ENCODE results near the gene ANKRD44.

Gene ANKRD44

GRCh38 chr2:197197895-197198311, 112.7 kb downstream of the ANKRD44 start:
- DNase-seq (ENCODE audit: low read depth), result no peak
- no peak overlapping the region for H3K4me3 ChIP-seq (ENCODE audit: low read length)
- no peak for TF ChIP-seq CTCF (conservative IDR thresholded peaks at IDR 0.05; ENCODE audit: low read depth, low read length)

DNA sequence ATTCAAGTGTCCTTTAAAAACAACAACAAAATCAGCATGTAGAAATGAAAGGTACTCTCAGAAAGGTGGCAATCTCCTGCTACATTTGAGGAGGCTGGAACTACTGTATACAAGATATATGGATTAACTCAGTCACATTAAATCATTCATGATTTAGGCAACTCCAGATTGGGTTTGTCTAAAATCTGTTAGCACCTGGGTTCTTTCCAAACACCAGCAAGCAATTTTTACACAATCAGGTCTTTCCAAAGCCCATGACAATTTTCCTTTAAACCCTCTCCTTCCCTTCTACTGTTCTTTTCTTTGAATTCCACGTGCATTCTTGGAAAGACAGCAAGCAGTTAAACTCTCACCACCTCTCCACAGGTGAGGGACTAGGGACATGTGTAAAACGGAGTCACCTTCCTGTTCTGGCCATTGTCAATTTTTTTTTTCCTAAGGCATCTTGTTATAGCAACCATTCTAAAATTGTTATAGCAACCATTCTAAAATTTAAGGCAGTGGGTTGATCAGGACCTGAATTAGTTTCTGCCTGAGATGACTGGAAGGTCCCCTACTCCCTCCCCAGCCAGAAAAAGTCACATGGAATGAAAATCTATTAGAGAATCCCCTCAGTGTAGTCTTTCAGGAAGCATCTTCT, 113.9 kb downstream of the ANKRD44 start:
- no peak overlapping the region for H3K4me3 ChIP-seq (ENCODE audit: low read length)
- TF ChIP-seq CTCF (conservative IDR thresholded peaks at IDR 0.05; ENCODE audit: low read depth, low read length), result no peak
- no peak for DNase-seq (ENCODE audit: low read depth)

GRCh38 chr2:197195518-197195917, 115.1 kb downstream of the ANKRD44 start:
- DNase-seq (ENCODE audit: low read depth), result no peak
- no peak for TF ChIP-seq CTCF (conservative IDR thresholded peaks at IDR 0.05; ENCODE audit: low read depth, low read length)
- H3K4me3 ChIP-seq (ENCODE audit: low read length), result no peak overlapping the region

GRCh38 chr2:197191940-197192322, 118.6 kb downstream of the ANKRD44 start:
- no peak for DNase-seq (ENCODE audit: low read depth)
- H3K4me3 ChIP-seq (ENCODE audit: low read length), result no peak overlapping the region
- no peak for TF ChIP-seq CTCF (conservative IDR thresholded peaks at IDR 0.05; ENCODE audit: low read depth, low read length)

DNA sequence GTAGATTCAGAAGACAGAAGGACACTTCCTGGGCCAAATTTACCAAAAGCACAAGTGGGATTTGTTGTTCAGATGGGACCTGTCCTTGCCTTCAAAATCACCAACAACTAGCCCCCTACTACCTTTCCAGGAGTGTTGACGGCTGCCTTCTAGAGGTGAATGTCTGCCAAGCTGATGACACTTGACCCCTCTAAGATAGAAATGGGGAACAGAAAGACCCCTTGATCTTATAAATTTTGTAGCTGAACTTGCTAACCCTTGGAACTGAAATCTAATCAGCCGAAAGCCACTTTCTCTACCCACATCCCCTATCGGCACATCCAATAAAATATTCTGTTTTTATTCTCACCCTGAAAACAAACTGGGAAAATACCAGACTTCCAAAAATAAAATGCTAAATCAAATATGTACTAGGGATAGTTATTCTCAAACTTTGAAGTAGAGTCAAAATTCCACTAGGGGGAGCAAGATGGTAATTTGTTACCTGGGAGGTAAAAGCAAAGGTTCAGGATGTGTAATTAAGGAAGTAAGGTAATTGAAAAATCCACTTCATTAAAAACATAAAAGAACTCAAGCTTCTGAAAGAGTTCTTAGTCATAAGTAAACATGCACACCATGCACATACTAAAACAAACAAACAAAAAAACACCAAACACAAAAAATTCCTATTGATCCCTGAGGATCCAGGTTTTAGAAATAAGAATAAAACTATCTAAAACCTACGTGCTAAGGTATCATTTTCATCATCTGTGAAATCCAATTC, 119.2 kb downstream of the ANKRD44 start:
- no peak overlapping the region for H3K4me3 ChIP-seq (ENCODE audit: low read length)
- no peak for DNase-seq (ENCODE audit: low read depth)
- peak; percentile 63 for TF ChIP-seq CTCF (conservative IDR thresholded peaks at IDR 0.05; ENCODE audit: low read depth, low read length)

GRCh38 chr2:197190100-197190432, 120.5 kb downstream of the ANKRD44 start:
- TF ChIP-seq CTCF (conservative IDR thresholded peaks at IDR 0.05; ENCODE audit: low read depth, low read length), result no peak
- H3K4me3 ChIP-seq (ENCODE audit: low read length), result no peak overlapping the region
- DNase-seq (ENCODE audit: low read depth), result no peak

Measured in retinal pigment epithelial cell (primary cell).